Fibroblast of the aortic adventitia (primary cell): Measurements from ENCODE around the gene AKR1E2. TPM values are rescaled to one million over a fixed set of nuclear protein-coding genes. Genes with fewer than 3 reads are reported as not detected.
A peak's percentile ranks its signal among the peaks of the same experiment; 100 is the strongest.

Experiments used
- DNase-seq: peaks from one replicate; pipeline ENCODE4 v3.0.0-alpha.2; 2010; ENCODE audit warnings: low read depth
- H3K4me3 ChIP-seq: 2 replicates; pipeline ENCODE4 v1.5.1; 2011; ENCODE audit warnings: low read depth, mild to moderate bottlenecking, control low read depth, low read length, moderate library complexity
- total RNA-seq: library from RNA; depleted of rRNA; stranded (reverse); fragments of >200 nt; gene quantifications from 2 replicates; pipeline ENCODE4 v1.2.3, GENCODE V29; 2012; ENCODE audit warnings: low replicate concordance
- TF ChIP-seq, protein P1 (sequence below): IDR thresholded peaks from 2 replicates; pipeline ENCODE4 v1.5.1; 2011; ENCODE audit warnings: mild to moderate bottlenecking, low read length, control low read depth, inconsistent platforms; ENCODE audit not compliant: insufficient read depth

AKR1E2 gene
- total RNA-seq, 1 donor: 4.6 TPM

DNA sequence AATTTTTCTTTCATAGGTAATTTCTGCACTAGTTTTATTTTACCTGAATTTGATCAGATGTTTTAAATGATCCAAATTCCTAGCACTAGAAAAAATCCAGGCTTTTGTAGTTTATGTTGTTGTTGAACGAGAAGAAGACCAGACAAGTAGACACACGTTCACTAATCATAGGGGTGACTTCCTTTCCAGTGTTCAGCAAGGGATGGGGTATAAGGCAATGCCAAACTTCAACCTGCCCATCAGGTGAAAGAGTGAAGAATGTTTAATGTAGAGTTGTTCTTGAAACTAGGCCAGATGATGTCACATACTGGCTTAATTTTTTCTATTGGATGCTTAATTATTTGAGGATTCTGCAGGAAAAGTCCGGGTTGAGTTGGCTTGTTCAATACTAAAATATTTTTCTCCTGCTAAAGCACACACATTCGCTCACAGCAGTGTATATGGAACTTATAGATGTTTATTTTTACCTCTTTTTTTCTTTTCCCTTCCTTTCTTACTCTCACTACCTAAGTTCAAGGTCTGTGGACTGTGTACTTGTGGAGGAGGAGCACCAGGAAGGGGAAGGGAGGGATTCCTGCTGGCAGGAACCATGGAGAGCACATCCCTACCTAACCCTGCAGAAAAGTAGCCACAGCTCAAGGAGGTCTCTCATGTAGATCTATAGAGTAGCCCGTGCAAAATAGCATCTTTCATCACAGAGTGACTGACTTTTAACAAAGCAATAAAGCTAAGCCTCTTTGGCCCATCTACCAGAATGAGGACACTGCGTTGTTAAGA is 23.1 kb upstream of the AKR1E2 start:
- TF ChIP-seq, protein P1, sequence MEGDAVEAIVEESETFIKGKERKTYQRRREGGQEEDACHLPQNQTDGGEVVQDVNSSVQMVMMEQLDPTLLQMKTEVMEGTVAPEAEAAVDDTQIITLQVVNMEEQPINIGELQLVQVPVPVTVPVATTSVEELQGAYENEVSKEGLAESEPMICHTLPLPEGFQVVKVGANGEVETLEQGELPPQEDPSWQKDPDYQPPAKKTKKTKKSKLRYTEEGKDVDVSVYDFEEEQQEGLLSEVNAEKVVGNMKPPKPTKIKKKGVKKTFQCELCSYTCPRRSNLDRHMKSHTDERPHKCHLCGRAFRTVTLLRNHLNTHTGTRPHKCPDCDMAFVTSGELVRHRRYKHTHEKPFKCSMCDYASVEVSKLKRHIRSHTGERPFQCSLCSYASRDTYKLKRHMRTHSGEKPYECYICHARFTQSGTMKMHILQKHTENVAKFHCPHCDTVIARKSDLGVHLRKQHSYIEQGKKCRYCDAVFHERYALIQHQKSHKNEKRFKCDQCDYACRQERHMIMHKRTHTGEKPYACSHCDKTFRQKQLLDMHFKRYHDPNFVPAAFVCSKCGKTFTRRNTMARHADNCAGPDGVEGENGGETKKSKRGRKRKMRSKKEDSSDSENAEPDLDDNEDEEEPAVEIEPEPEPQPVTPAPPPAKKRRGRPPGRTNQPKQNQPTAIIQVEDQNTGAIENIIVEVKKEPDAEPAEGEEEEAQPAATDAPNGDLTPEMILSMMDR: no peak
- no peak for DNase-seq
- no peak overlapping the region for H3K4me3 ChIP-seq

DNA sequence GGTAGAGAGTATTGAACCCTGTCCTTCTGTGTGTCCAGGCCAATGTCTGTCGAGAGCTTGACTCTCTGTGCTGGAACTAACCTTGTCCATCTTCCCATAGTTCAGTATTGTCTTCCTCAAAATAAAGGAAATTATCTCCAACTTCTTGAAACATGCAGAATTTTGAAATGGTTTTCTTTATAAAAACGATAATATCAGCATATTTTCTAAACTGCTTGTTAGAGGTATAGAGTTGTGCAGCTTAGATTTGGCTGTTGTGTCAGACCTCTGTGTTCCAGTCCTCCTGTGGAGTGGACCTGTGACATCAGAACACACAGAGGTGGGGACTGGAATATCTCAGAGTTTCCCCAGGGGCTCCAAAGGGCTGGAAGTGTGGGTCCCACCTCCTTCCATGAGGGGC is 22.2 kb upstream of the AKR1E2 start:
- no peak for DNase-seq
- TF ChIP-seq, protein P1: no peak
- no peak overlapping the region for H3K4me3 ChIP-seq

DNA sequence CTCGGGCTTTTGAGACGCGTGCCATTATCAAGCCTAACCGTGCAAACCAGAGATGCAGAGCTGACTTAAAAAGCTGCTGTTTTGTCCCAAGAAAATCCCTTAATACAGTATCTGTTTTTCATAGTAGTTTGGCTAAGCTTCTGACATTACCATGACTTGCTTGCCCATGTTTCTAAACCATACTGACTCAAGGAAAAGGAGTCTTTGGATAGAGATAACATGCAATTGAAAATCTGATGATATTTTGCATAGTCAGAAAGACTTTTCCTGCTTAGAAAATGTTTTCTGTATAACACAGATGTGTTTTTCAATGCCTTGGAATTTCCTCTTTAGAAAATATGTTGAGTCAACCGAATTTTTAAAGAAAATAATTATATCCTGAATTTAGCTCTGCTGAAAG is 21.5 kb upstream of the AKR1E2 start:
- TF ChIP-seq, protein P1: no peak
- DNase-seq: peak; percentile 86
- no peak overlapping the region for H3K4me3 ChIP-seq

DNA sequence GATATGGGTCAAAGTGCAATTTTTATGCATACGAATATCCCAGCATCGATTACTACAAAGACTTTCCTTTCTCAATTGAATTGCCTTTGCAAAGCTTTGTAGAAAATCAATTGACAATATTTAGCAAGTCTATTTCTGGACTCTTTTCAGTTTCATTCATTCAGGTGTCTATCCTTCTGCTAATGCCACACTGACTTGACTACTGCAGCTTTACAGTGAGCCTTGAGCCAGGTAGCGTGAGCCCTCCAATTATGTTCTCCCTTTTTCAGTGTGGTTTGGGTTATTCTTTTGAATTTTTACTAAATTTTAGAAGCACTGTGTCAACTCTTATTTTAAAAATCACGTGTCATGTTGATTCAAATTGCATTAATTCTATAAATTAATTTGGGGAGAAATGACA is 19.5 kb upstream of the AKR1E2 start:
- no peak for DNase-seq
- TF ChIP-seq, protein P1: no peak
- H3K4me3 ChIP-seq: no peak overlapping the region

DNA sequence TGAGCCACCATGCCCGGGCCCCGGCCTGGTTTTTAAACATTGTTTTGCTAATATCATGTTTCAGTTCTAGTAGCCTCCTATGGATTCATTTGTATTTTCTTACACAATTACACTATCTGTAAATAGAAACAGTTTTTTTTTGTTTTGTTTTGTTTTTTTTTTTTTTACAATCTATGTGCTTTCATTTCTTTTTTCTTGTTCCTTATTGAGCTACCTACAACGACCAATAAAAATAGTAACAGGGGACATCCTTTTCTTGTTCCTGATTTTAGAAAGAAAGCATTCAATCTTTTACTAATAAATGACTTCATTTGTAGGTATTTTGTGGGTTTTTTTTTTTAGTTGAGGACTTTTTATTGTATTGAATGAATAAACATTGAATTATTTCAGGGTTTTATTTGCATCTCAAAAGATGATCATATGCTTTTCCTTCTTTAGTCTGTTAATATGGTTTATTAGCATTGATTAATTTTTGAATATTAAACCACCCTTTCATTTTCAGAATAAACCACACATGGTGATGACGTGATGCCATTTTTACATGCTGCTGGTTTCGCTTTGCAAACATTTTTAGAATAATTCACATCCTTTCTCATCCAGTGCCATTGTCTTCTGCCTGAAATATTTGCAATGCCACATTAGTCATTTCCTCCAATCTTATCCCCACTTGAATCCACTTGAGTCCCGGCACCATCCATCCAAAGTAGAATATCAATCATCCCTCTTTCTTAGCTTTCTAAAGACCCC is 18.1 kb upstream of the AKR1E2 start:
- TF ChIP-seq, protein P1: no peak
- no peak overlapping the region for H3K4me3 ChIP-seq
- peak; percentile 91 for DNase-seq

DNA sequence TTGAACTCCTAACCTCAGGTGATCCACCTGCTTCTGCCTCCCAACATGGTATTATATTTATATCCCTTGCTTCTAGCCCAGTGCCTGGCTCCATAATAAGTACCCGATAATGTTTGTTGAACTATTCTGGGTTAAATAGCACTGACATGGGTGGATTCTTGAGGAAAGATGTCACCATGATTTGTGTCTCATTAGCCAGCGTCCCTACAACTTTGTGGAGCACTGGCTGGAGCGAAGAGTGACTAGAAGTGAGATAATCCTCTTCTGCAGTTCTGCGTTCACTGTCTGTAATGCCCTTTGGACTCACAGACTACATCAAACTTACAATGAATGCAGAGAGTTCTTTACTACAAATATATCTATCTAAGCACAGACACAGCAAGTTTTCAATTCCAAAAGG is 16.9 kb upstream of the AKR1E2 start:
- TF ChIP-seq, protein P1: no peak
- H3K4me3 ChIP-seq: no peak overlapping the region
- DNase-seq: no peak
